Stimulated activated CD8-positive, alpha-beta memory T cell treated with anti-CD3 and anti-CD28 coated beads, Interleukin-12 subunit alpha, Interleukin-12 subunit beta, amount 100 ng/mL, for 4 hours (primary cell): ENCODE data around the gene CHD6.
"Not testable (repeated sequence)": the region's sequence is repeated elsewhere in the genome, so short reads cannot be mapped to it uniquely, and the experiment has no call there.

Experiments used
- DNase-seq: peaks from one replicate; pipeline ENCODE4 v3.0.0-alpha.2; 2020; ENCODE audit warnings: low read depth

The CHD6 gene

DNA sequence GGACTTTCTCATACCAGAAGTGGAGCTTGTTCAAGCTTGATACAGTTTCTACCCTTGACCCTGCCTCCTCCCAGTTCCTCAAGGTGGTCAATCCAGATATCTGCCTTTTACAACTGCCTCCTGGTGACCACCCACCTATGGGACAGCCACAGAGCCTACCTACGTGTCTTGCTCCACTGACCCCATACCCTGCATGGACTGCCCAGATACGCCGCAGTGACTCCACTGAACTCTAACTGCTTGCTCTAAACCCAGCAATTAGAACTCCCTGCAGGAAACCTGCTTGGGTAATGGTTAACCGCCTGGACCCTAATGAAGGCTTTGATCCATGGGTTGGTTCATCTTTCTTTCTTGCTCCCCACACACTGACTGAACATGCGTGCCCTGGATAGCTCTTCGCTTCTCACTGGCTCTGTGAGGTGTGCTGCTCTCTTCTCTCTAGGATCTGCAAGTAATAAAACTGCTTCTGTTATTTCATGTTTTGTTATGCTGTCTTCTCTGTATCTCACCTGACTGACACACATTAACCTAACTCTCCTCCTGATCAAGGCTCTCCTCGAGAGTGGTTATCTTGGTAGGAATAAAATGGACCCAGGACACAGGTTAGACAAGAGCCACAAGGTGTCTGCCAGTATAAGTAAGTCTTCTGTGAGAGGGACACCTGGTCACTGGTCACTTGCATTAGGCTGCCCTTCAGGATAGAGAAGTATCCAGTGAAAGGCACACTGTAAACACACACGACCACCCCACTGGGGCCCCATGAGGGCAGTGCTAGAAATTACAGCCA, 79.2 kb downstream of the CHD6 start:
- DNase-seq = no peak

DNA sequence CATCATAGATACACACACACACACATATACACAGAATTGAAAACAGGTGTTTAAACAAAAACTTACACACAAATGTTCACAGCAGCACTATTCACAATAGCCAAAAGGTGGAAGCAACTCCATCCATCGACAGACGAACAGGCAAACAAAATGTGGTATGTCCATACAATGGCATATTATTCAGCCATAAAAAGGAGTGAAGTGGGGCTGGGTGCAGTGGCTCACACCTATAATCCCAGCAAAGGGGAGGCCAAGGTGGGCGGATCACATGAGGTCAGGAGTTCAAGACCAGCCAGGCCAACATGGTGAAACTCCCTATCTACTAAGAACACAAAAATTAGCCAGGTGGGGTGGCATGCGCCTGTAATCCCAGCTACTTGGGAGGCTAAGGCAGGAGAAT, 80.3 kb downstream of the CHD6 start:
- DNase-seq = no peak

DNA sequence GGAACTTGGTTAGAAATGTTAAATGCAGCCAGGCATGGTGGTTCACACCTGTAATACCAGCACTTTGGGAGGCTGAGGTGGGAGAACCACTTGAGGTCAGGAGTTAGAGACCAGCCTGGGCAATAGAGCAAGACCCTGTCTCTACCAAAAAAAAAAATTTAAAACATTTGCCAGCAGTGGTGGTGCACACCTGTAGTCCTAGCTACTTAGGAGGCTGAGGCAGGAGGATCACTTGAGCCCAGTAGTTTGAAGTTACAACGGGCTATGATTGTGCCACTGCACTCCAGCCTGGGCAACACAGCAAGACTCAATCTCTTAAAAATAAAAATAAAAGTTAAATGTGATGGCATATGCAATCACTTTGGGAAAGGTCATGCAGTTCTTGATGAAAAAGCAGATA, 82.6 kb downstream of the CHD6 start:
- DNase-seq = not testable (repeated sequence)

DNA sequence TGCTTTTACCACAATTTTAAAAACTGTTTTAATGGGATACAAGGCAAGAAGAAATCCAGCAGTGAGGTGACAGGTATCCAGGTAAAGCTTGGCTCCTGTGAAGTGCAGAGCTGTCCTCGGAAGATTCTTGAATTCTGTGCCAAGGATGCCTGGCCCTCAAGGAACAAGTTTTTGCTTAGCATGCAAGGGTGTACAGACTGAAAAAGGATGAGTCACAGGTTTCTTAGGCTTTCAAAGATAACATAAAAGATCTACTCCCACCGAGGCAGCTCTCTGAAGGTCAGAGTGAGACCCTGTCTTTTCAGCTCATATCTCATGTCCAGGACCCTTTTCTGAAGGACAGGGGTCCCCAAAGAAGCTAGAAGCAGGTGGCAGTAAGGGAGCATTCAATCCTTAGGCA, 83.3 kb downstream of the CHD6 start:
- no peak for DNase-seq

DNA sequence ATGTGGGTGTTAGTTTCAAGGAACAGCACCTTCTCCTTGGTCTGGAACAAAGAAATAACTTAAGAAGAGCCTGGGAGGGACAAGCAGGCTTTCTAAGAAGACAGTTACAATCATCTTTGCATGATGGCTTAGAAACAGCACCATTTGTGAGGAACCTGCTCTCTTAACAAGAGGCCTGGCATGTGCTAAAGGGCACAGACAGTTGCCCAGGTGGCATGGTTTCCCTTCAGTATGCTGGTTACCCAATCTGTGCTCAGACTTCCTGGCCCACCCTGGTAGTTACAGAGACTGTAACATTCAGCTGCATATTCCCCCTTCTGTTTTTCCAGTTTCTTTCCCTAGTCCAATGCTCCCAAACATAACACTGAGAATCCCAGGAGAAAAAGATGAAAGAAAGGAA, 84.0 kb downstream of the CHD6 start:
- no peak for DNase-seq

DNA sequence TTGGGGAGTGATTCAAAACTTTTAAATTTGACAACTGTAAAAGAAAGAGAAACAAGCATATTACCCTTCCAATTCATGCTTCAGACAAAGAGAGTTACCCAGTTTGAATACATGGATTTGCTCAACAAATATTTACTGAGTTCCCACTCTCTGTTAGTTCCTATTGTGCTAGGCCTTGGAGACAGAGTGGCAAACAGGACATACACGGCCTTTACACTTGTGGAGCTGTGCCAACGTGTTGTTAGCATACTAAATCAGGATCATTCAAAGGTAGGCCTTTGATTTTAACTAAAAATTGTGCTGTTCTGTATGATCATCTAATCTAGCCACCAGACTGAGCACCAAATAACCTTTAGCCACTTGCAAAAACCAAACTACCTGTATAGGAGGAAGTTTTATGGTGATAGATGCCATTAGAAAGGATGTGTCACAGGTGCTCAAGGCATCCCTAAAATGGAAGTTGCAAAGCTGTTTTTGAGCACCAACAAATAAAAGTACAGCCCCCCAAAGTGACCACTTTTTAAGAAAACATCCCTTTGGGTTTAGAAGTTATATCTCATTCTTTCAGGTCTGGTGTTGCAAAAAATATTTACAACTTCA, 84.5 kb downstream of the CHD6 start:
- DNase-seq = no peak

DNA sequence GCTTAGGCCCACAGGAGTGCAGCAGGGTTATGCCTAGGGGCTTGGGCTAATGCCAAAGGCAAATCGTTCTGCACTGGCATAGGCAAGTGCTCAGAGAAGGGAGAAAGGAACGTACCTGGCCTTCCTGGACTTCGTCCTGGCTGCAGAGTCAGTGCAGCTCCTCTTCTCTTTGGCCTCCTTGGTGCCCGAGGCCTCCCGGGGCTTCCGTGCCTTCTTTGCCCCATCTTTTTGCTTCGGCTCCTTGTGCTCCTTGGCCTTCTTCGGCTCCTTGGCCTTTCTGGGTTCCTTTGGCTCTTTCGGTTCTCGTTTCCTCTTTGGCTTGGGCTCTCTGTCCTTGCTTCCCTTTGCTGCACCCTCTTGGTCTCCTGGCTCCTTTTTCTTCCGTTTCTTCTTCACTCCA, 85.2 kb downstream of the CHD6 start:
- no peak for DNase-seq

DNA sequence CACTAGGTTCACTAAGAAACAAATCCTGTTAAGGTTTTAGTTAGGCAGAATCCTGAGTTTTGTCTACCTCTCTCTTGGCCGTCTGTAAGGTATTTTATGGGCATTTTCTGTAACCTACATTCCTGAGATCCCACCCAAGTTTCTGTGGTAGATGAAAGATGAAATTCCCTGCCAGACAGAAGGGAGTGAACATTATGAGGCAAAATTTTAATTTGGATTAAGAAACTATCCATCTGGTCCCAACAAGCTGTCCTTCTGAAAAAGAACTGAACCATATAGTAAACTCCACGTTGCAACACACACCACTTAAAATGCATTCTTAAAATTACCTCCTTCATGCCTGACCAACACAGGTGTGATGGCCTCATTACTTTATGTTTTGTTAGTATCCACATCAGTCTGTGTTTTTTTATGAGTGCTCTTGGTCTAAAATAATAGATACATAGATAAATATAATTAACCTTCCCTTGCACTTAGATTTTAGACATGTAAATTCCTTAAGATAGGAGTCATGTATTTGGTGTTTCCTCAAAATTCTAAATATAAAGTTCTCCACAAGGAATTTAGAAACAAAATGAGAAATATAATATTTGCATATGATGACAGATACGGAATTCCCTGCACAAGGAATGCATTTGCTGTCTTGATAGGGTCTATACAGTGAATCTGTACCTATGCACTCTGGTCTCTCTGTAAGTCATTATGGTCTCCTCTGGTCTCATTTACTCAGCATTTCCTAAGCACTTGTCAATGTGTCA, 86.5 kb downstream of the CHD6 start:
- DNase-seq = no peak

DNA sequence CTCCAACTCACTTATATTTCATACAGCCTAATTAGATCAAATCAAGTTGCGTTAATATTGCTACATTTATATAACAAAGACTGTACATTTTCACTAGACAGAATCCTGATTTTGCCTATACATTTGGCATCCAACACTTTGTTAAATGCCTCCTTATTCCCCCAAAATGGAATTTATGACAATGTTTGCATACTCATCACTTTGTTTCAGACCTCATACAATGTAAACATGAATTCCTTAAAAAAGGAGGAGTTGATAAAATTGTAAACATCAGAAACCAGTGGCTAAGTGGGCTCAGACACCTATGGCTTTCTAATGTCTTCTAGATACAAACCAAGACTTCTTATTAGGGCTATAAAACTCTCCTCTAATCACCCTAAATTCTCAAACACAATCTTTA, 87.3 kb downstream of the CHD6 start:
- no peak for DNase-seq

DNA sequence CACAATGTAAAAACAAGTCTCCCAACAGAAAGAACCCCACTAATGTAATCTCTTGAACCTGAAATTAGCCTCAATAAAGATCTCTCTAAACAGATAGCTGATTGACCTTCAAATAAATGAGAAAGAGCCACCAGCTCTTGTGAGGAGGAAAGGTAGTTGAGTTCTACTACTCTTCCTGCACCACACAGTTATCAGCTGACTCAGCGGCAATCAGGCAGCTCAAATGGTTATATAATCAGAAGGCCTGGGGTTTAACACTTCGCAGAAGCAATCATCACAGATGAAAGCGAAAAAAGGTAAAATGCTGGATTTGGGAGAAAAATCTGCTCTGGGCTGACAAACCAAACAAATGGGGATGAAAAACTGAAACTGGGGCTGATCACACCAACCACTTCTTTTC, 91.8 kb downstream of the CHD6 start:
- DNase-seq = no peak

DNA sequence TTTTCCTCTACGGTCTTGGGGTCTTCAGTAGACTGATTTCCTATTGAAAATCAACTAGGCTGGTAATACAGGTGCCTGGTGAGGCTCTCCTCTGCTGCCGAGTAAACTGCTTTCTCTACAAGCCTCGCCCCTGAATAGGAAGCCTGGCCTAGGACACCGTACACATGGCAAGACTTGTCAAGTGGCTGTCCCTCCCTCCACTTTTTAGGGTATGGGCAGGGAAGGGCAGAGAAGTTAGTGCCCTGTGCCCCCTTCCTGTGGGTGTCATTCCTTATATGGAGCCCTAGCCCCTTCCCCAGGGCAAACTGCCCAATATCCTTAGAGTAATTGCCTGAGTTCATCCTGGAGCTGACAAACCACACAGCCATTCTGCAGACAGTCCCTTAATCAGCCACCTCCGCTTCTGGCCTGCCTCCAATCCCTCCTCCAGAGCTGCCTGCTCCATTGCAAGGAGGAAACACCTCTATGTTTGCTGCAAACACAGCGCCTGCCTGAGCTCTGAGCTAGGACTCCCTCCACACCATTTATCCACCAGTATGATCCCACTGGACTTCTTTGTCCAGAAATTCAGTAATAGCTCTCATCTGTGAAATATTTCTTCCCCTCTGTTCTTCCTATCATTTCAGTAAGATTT, 93.1 kb downstream of the CHD6 start:
- no peak for DNase-seq

DNA sequence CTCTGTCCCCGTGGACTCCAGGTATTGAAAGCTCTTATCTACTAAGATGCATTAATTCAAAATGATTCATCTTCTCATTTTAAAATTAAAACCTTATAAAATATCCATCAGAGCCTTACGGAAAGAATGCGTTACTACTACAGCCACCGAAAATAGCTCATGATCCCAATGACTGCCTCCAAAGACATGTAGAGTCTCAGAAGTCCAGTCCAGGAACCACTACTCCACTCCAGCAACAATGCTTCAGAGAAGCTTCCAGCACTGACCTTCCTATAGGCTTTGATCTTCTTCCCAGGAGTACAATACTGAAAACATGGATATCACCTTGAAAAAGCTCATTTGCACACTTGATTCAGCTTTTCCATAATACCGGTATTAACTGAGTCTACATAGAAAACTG, 94.3 kb downstream of the CHD6 start:
- DNase-seq = no peak

DNA sequence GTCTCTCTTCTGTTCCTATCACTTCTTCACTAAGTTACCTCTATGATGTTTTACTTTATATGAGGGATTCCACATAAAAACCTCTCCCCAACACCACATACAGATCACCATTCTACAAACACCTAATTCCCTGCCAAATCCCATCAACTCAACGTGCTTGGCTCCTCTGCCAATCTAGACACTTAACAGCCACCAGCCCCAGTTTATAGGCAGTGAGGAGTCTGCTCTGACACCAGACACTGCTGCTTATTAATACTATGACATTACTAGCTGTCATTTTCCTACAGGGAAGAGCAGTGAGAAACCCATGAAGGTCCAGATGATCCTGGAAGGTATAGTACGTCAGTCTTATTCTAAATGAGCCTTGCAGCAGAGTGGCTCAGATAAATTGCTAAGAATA, 104.3 kb downstream of the CHD6 start:
- DNase-seq = no peak

DNA sequence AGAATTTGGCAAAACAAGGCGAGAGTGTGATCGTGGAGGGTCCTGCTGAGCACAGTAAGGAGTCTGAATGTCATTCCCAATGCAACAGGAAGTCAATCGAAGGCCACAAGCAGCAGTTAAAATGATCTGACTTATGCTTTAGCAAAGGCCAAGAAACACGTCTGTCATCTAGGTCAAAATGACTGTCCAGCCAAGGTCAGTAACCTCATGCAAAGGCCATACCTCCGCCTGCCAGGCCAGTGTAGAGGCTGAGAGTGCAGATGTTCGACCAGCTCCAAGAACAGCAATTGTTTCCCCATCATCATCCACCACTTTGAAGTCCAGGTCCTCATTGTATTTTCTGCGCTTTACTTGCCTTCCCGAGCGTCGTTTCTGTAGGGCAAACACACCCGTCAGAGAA, 105.6 kb downstream of the CHD6 start:
- no peak for DNase-seq

DNA sequence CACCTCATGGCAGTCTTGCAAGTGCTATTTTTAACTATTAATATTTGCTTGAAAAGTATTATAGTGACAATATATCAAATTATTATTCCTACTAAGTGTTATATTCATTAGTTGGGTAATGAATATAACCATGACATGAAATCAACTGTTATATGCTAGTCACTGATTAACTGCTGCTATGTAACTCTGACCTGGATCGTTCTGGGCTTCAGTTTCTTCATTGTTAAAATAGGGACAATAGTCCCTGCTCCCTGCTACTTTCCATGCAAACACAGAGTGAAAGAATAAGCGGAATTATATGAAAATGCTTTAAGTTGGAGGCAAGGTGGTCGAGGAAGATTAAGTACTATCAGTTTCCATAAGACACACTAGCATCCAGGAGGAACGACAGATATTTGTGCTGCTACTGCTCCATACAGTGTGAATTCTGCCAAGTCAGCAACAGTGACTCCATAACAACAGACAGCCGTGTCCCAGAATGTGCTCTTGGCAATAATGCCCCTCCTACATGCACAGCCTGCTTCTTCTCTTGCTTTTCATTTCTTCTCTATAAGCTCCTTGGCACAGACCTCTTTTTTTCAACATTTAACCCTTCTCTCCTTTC, 107.2 kb downstream of the CHD6 start:
- no peak for DNase-seq

DNA sequence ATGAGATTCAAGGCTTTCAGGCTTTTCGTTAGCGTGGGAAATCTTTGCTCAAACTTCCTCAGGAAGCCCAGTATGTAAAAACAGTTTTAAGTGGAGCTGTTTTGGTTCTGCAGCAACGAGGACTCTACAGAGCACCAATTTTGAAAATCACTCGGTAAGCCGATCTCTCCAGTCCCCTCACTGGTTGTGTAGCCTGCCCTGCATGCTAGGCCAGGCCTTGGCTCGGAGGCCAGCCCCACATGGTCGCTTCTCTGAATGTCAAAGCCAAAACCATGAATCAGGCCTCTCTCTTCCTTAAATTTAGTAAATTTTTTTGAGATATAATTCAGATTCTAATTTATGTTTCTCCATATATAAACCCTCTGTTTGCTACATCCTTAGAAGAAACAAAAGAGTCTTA, 108.0 kb downstream of the CHD6 start:
- no peak for DNase-seq

DNA sequence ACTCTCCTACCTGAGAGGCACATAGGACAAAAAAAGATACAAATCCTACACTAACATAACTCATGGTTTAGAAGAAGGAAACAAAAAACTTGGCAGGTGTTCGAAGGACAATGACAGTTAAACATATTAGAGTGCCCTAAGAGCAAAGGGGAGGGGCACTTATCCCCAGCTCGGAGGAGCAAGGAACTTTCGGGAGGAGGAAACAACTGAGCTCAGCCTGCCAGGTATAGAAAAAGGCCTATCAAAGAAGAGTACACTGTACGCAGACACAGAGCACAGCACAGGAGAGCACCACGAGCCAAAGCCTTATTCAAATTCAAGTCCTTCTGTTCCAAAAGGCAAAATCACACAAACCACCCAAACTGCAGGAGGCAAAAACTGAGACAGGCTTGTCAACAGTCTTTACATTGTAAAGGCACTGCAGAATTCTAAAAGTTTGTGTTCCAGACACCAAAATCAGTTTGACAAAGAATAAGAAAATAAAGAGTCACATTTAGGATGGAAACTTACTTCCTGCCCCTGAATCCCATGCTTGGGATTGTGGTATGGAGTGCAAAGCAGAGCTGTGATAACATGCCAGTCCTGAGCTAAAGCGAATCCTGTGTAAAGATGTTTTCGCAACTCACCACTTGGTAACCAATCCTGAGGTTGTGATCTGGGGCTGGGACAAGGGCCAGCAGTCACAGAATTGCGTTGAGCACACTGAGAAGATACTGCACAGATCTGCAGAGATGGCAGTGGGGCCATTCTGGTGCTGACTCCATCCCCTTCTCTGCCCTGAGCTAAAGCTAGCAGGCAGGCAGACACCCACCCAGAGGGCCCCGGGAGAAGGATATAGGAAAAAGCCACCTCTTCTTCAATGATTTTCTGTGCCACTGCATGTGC, 108.6 kb downstream of the CHD6 start:
- DNase-seq = no peak

DNA sequence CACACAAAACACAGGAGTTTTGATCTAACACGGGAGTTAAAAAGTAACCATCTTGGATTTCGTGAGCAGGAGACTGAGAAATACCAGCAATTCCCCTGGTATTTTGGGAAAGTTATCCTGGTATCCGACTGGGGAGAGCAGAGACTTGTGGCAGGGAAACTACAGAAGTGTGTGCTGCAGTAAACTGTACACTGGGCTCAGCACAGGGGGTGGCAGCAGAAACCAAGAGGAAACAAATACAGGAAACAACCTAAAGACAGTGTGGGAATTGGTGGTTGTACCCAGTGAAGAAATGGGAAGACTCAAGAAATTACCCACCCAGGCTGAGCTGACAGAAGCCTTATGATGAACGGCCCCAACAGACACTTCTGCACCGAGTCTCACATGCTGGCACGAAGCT, 109.8 kb downstream of the CHD6 start:
- no peak for DNase-seq

DNA sequence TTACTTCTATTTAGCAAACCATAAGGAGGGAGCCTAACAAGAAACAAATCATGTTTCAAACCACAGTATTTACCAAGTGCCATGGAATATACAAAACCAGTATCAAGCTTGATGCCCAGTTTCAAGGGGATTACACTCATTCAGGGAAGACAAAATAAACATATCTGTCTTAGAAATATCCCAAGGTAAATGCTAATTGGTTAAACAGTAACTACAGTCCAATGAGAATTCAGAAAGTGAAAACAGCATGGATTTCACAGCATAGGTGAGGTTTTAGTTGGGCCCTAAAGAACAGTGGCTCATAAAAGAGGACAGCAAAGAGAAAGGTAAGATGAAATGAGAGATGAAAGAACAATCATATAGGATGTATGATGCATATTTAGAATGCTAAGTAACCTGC, 110.3 kb downstream of the CHD6 start:
- DNase-seq = no peak

DNA sequence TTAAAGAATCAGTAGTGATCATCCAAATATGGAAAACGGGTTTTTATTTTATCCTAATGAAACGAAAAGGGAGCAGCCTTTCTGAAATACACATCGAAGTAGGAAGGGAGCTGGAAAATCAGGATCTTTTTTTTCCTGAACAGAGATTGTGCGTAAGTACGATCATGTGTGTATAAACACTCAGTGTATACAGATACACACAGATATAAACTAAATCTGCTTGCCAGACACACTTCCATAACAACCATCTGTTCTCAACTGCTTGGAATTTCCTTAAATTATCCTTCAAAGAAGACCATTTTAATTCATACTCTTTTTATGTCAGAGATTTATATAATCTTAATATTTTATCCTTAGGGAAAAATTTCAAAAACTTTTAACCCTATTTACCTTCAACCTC, 110.7 kb downstream of the CHD6 start:
- DNase-seq = no peak

DNA sequence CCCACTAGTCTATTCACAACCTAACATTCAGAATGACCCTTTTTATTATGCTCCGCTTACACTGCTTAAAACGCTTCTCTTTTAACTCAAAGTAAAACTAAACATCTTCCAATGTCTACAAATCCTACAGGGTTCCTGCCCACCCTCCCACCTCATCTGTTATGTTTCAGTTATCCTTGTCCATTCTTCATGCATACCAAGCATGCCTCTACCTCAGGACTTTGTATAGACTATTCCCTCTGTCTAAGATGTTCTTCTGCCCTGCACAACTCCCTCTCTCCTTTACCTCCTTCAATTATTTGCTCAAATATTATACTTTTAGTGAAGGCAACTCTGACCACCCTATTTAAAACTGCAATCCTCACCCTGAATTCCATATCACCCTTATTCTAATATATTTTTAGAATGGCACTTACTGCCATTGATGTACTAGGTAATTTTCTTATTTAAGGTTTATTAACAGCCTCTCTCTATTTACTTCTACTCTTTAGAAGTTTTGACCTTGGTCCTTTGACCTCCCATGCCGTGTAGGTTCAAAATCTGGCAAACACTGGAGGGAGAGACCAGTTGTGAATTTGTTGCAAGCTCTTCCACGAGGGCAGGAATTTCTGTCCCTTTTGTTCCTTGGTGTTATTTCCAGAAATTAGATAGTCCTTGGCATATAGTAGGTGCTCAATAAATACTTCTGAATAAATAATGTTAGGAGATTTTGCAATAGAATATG, 111.8 kb downstream of the CHD6 start:
- no peak for DNase-seq
